ENCODE results near the gene EVC.

- TF ChIP-seq CTCF (IDR thresholded peaks at IDR 0.05; ENCODE audit: borderline replicate concordance, extremely low read depth, low read length, poor library complexity, severe bottlenecking), result no peak
- TF ChIP-seq EZH2 (IDR thresholded peaks at IDR 0.05; ENCODE audit: borderline replicate concordance, low read depth, low read length, severe bottlenecking), result no peak
Measured at GRCh38 chr4:5757536-5757935, 46.5 kb downstream of the EVC start.
